Measurements from ENCODE around the gene GARIN3.

- TF ChIP-seq CTCF (IDR thresholded peaks at IDR 0.05; ENCODE audit: insufficient read depth, low read length, poor library complexity, severe bottlenecking) (peak; percentile 88), EZH2phosphoT487 (conservative IDR thresholded peaks at IDR 0.05; ENCODE audit: low read length) (no peak)
Observed at GRCh38 chr5:157148734-157149615, 17.1 kb downstream of the GARIN3 start.

Data from SU-DHL-6 (cell line).